Kidney (tissue), 22 donors: ENCODE measurements around the gene C1orf185. TPM values are rescaled to one million over a fixed set of nuclear protein-coding genes. Genes with fewer than 3 reads are reported as not detected.

Experiments
- DNase-seq, 5 donors: peaks; one replicate each; pipeline ENCODE4 v3.0.0-alpha.2; 2013 to 2020
- FAIRE-seq: peaks from 2 replicates; lab custom pipeline; 2012; peaks lifted over from hg19 to GRCh38; lab: Jason Lieb, UNC
- H3K27ac ChIP-seq, 2 donors: one replicate each; pipeline ENCODE4 v1.7.0; 2013; ENCODE audit warnings: low read depth in 2 of 2, low read length in 2 of 2, inconsistent platforms in 1 of 2
- H3K27me3 ChIP-seq: one replicate; pipeline ENCODE4 v1.7.1; 2013; ENCODE audit warnings: low read length, inconsistent platforms; ENCODE audit not compliant: control insufficient read depth, insufficient read depth
- H3K36me3 ChIP-seq, 3 donors: one replicate each; pipeline versions ENCODE4 v1.7.0 to v1.7.1; 2013; ENCODE audit warnings: low read length in 3 of 3, control low read depth in 1 of 3, inconsistent platforms in 1 of 3; ENCODE audit not compliant: insufficient read depth in 3 of 3, control insufficient read depth in 2 of 3
- H3K4me1 ChIP-seq, 3 donors: one replicate each; pipeline versions ENCODE4 v1.7.0 to v1.7.1; 2013; ENCODE audit warnings: low read length in 3 of 3, inconsistent platforms in 1 of 3, low read depth in 1 of 3; ENCODE audit not compliant: control insufficient read depth in 2 of 3, insufficient read depth in 2 of 3
- H3K4me3 ChIP-seq, 3 donors: one replicate each; pipeline versions ENCODE4 v1.7.0 to v1.8.1; 2013; ENCODE audit warnings: low read length in 3 of 3, control low read depth in 1 of 3, inconsistent platforms in 1 of 3
- H3K9ac ChIP-seq, 3 donors: one replicate each; pipeline versions ENCODE4 v1.7.0 to v1.7.1; 2013; ENCODE audit warnings: low read length in 3 of 3, control low read depth in 1 of 3, inconsistent platforms in 1 of 3
- H3K9me3 ChIP-seq, 3 donors: one replicate each; pipeline versions ENCODE4 v1.7.0 to v1.7.1; 2013; ENCODE audit warnings: low read length in 3 of 3, control low read depth in 1 of 3, inconsistent platforms in 1 of 3; ENCODE audit not compliant: control insufficient read depth in 2 of 3, insufficient read depth in 1 of 3
- intact Hi-C: fragments of 100-400 bp; cut with DNase I; formaldehyde crosslinking; loops from one replicate; pipeline ENCODE4 v1.11.1; 2022
- long read RNA-seq, 10 donors: library from polyadenylated mRNA in 1 of 10; unstranded in 1 of 10; transcript quantifications; one replicate each; pipeline ENCODE4 v2.0.0 and lab custom pipeline, GENCODE V29; 2021 to 2026
- polyA plus RNA-seq: library from polyadenylated mRNA; stranded (reverse); fragments of 350-450 nt; fragmentation: Illumina TruSeq; extraction: RNeasy Lipid Tissue Mini Kit (QIAGEN cat#74804); gene quantifications from one replicate; pipeline ENCODE4 v1.2.3, GENCODE V29; 2014; ENCODE audit warnings: low read depth, low replicate concordance; ENCODE audit not compliant: insufficient read depth
- total RNA-seq: library from RNA; stranded (reverse); fragmentation: NEBNext Ultra II Directional; extraction: Animal tissue kit (Norgen Biotek cat#: 25700); gene quantifications from one replicate; pipeline ENCODE4 v1.2.1, GENCODE V29; 2021
- TF ChIP-seq, protein P1 (sequence below): IDR thresholded peaks from 3 replicates; pipeline ENCODE4 v1.5.1; 2012; ENCODE audit warnings: mild to moderate bottlenecking, moderate library complexity, borderline replicate concordance; ENCODE audit not compliant: insufficient read depth; ENCODE audit errors: extremely low read depth
- donor health status: control.
- donor health status: control.
- donor health status: control.
- donor health status: control.
- donor health status: control.
- donor health status: DM: yes; HTN: yes; CAD: no.
- donor health status: Normal renal cell carcinoma (clear cell type).

The C1orf185 gene
- total RNA-seq: not detected
- polyA plus RNA-seq: not detected
- long read RNA-seq, donor 1: 0 reads
- long read RNA-seq, donor 2: 0 reads
- long read RNA-seq, donor 3: 0 reads
- long read RNA-seq, donor 4: 0 reads
- long read RNA-seq, donor 5: 0 reads
- long read RNA-seq, donor 6: 0 reads
- long read RNA-seq, donor 7: 0 reads
- long read RNA-seq, donor 8: 0 reads
- long read RNA-seq, donor 9: 0 reads
- long read RNA-seq, donor 10: 0 reads

DNA sequence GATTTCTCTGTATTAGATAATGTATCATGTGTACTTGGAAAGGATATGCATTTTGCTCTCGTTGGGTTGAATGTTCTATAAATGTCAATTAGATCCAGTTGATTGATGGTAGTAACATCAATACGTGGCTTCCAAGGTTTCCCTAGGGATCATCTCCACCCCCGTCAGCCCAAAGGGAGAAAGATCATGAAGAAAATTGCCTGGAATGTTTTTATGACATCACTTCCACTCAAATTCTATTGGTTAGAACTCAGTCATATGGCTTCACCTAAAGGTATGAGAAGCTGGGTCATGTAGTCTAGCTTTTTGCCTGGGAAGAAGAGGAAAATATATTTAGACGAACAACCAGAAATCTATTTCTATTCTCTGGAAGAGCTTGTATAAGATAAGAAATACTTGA is at the start of gene C1orf185:
C1orf185 (plus strand) TSS at position 253 of the 400 bp plus-strand sequence; CDS start at position 259, 6 bp downstream.
- Histone ChIP-seq H3K27ac (no peak within 1 kb of the TSS), H3K4me3 (no peak within 1 kb of the TSS), H3K9me3 (no peaks in the 10 kb centered on the region), H3K9ac (no peak within 1 kb of the TSS), H3K27me3 (no peaks in the 10 kb centered on the region), H3K4me1 (no peaks in the 10 kb centered on the region), H3K36me3 (no peaks in the 10 kb centered on the region)
- intact Hi-C loops: no loop called here
- DNase-seq: no peak
- TF ChIP-seq, protein P1, sequence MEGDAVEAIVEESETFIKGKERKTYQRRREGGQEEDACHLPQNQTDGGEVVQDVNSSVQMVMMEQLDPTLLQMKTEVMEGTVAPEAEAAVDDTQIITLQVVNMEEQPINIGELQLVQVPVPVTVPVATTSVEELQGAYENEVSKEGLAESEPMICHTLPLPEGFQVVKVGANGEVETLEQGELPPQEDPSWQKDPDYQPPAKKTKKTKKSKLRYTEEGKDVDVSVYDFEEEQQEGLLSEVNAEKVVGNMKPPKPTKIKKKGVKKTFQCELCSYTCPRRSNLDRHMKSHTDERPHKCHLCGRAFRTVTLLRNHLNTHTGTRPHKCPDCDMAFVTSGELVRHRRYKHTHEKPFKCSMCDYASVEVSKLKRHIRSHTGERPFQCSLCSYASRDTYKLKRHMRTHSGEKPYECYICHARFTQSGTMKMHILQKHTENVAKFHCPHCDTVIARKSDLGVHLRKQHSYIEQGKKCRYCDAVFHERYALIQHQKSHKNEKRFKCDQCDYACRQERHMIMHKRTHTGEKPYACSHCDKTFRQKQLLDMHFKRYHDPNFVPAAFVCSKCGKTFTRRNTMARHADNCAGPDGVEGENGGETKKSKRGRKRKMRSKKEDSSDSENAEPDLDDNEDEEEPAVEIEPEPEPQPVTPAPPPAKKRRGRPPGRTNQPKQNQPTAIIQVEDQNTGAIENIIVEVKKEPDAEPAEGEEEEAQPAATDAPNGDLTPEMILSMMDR: no peak
- no peak for FAIRE-seq

DNA sequence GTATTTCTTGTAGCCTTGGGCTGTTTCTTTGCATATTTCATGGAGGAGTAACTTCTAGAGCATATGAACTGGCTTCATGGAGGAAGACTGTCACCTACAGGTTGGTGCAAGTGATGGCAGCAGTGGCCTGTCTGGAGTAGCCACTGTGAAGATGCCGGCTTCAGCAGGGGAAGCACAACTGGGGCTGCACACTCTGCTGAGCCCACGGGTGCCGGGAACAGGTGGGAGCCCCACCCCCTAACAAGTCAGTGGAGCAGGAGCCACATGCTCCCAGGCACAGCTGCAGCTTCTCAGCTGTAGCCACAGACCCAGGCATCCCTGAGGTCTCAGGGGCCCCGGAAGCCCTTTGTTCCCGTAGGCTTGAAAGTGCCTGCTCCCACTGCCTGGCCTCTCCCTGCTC is 43.2 kb upstream of the C1orf185 start:
- no peaks in the 10 kb centered on the region for H3K4me1 ChIP-seq
- no peak overlapping the region for H3K27ac ChIP-seq
- TF ChIP-seq, protein P1: peak; percentile 35
- no peak for FAIRE-seq
- H3K4me3 ChIP-seq: no peak overlapping the region
- H3K9me3 ChIP-seq: peaks cover 0 to 4% (median 0%) of the 10 kb centered on the region in 3 donors
- H3K27me3 ChIP-seq: no peaks in the 10 kb centered on the region
- H3K36me3 ChIP-seq: no peaks in the 10 kb centered on the region
- no peak overlapping the region for H3K9ac ChIP-seq
- DNase-seq: no peak
- intact Hi-C loops: no loop called here

DNA sequence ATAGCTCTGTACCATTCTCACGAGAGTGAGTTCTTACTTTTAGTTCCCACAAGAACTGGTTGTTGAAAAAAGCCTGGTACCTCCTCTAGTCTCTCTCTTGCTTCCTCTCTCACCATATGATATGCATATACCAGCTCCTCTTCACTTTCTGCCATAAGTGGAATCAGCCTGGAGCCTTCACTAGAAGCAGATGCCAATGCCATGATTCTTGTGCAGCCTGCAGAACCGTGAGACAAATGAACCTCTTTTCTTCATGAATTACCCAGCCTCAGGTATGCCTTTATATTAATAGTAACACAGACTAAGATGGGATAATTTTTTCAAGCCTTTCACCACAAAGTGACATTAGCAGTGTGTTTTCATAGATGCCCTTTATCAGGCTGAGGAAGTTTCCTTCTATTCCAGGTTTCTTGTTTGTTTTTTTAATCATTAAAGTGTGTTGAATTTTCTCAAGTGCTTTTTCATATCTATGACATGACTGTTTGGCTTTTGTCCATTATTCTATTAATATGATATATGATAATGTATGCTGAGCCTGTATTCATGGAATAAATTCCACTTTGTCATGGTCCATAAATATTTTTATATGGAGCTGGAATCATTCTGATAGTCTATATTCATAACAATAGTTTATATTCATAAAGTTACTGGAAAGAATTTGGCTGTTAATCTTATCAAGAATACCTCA is 40.7 kb upstream of the C1orf185 start:
- TF ChIP-seq, protein P1: no peak
- Histone ChIP-seq H3K9ac (no peak overlapping the region), H3K27ac (no peak overlapping the region), H3K4me3 (no peak overlapping the region), H3K36me3 (no peaks in the 10 kb centered on the region), H3K9me3 (peaks cover 0 to 4% (median 0%) of the 10 kb centered on the region in 3 donors), H3K4me1 (no peaks in the 10 kb centered on the region), H3K27me3 (no peaks in the 10 kb centered on the region)
- intact Hi-C loops: no loop called here
- DNase-seq: no peak
- no peak for FAIRE-seq
